Measurements from ENCODE around the gene PITPNM3.
"Not testable (repeated sequence)": the region's sequence is repeated elsewhere in the genome, so short reads cannot be mapped to it uniquely, and the experiment has no call there.

PITPNM3 gene

DNA sequence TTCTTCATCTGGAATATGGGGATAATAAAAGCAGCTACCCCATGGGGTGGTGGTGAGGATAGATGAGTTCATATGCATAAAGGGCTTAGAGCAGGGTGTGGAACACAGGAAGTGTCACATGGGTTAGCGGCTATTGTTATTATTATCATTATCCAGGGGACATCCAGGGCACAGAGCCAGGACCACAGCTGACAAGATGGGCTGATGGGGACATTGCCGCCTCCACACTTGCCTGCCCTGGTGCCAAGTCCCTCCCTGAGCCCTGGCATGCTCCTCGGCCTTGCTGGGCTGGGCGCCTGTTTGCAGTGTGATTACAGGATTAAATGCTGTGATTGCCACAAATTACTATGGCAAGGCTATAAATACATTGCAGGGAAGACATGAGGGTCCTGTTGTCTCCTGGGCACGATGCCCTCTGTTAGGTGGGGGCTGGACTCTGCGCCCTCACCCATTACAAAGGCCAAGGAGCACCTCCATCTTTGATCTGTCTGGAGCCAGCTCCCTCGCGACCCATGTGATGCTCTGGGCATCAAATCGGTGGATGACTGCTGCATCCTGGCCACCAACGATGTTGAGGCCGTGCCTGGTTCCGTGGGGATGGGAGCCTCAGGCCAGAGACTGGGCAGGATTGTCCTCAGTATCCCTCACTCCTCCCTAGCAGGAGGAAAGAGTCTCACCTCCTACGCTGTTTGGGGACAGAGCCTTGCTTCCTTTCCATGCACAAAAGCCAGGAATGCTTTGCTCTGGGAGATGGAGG, 68.9 kb downstream of the PITPNM3 start:
- TF ChIP-seq, protein P1, sequence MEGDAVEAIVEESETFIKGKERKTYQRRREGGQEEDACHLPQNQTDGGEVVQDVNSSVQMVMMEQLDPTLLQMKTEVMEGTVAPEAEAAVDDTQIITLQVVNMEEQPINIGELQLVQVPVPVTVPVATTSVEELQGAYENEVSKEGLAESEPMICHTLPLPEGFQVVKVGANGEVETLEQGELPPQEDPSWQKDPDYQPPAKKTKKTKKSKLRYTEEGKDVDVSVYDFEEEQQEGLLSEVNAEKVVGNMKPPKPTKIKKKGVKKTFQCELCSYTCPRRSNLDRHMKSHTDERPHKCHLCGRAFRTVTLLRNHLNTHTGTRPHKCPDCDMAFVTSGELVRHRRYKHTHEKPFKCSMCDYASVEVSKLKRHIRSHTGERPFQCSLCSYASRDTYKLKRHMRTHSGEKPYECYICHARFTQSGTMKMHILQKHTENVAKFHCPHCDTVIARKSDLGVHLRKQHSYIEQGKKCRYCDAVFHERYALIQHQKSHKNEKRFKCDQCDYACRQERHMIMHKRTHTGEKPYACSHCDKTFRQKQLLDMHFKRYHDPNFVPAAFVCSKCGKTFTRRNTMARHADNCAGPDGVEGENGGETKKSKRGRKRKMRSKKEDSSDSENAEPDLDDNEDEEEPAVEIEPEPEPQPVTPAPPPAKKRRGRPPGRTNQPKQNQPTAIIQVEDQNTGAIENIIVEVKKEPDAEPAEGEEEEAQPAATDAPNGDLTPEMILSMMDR (IDR thresholded peaks at IDR 0.05; ENCODE audit: insufficient read depth, missing control alignments): no peak
- no peak for DNase-seq (ENCODE audit: insufficient read length, low spot score)

DNA sequence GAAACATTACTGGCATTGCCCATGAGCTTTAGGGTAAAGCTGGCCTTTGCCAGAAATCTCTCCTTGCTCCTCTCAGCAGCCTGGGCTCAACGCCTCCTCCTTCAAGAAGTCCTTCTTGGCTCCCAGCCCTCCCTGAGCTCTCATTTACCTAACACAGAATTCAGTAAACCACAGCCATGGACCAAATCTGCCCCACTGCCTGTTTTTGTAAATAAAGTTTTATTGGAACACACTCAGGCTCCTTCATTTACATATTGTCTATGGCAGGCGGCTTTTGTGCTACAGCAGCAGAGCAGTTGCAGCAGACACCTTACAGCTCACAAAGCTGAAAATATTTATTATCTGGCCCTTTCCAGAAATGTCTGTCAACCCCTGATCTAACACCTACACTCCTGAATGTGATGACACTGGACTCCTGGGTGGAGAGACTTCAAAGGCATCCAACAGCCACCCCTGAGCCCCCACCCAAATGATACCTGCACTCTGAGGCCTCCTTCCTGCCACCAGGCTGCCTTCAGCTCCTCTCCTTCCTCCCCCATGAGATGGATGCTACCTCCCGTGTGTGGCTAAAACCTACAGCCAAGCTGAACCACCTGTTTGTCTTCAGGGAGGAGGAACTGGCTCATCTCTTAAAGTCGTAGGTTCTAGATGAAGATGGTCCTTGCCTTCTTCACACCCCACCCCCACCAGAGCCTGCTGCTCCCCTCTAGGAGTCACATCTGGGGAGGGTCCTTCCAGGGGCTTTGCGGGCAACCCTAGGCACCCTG, 70.5 kb downstream of the PITPNM3 start:
- FAIRE-seq (no peak), DNase-seq (ENCODE audit: insufficient read length, low spot score) (no peak)
- TF ChIP-seq, protein P1 (IDR thresholded peaks at IDR 0.05; ENCODE audit: insufficient read depth, missing control alignments): no peak

More for the DNA sequence above, 68.9 kb downstream of the PITPNM3 start:
- no peak for FAIRE-seq

DNA sequence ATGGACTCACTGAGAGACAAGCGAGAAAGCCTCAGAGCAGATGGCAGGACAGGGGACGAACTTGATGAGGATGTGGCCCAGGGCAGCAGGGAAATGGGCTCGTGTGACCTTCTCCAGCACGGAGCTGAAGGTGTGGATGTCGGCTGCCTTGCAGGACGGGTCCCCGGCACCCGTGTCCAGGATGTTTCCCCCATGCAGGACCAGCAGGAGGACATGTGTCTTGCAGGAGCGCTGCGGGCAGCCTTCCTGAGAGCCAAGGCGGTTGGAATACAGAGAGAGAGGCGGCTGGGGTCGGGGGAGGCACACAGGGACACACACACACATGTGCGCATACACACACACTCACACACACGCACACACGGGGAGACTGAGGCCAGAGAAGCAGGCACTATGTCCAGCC, 72.8 kb downstream of the PITPNM3 start:
- no peak for FAIRE-seq
- TF ChIP-seq, protein P1 (IDR thresholded peaks at IDR 0.05; ENCODE audit: insufficient read depth, missing control alignments): no peak

DNA sequence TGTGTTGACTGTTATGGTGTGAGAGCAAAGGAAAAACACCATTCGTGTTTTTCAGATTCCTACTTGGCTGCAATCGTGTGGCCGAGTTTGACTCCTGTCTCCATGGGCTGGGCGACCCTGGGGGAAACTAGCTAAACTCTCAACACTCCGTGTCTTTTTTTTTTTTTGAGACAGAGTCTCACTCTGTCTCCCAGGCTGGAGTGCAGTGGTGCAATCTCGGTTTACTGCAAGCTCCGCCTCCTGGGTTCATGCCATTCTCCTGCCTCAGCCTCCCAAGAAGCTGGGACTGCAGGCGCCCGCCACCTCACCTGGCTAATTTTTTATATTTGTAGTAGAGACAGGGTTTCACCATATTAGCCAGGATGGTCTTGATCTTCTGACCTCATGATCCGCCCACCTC, 73.6 kb downstream of the PITPNM3 start:
- not testable (repeated sequence) for FAIRE-seq; DNase-seq (ENCODE audit: insufficient read length, low spot score)

More for the DNA sequence above, 72.8 kb downstream of the PITPNM3 start:
- no peak for DNase-seq (ENCODE audit: insufficient read length, low spot score)

DNA sequence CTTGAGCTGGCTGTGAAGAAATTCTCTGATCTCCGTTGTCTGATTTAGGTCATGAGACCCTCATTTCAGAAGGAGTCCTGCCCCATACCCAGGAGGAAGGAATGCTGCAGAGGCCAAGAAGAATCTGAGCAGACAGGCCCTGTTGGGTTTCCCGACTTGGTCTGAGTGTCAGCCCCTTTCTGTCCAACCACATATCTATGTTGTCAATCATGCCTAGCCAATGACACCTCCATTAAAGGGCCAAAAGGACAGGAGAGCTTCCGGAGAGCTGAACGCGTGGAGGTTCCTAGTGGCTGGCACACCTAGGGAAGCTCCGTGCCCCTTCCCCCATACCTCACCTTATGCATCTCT, 74.3 kb downstream of the PITPNM3 start:
- FAIRE-seq (no peak), DNase-seq (ENCODE audit: insufficient read length, low spot score) (no peak)
- TF ChIP-seq, protein P1 (IDR thresholded peaks at IDR 0.05; ENCODE audit: insufficient read depth, missing control alignments): no peak

GRCh38 chr17:6480303-6480675, 76.1 kb downstream of the PITPNM3 start:
- TF ChIP-seq, protein P1 (IDR thresholded peaks at IDR 0.05; ENCODE audit: insufficient read depth, missing control alignments): no peak
- DNase-seq (ENCODE audit: insufficient read length, low spot score) (no peak), FAIRE-seq (no peak)

- FAIRE-seq (no peak), DNase-seq (ENCODE audit: insufficient read length, low spot score) (peak; percentile 81)
- TF ChIP-seq, protein P1 (IDR thresholded peaks at IDR 0.05; ENCODE audit: insufficient read depth, missing control alignments): no peak
Observed at GRCh38 chr17:6479622-6480302, 76.6 kb downstream of the PITPNM3 start.

Data from D721Med (cell line).